Endodermal cell (in vitro differentiated cells): ENCODE data around the gene MRPS15. TPM values are rescaled to one million over a fixed set of nuclear protein-coding genes. Genes with fewer than 3 reads are reported as not detected.
"Not testable (repeated sequence)": the region's sequence is repeated elsewhere in the genome, so short reads cannot be mapped to it uniquely, and the experiment has no call there.

Source experiments
- DNase-seq: peaks from one replicate; pipeline ENCODE4 v3.0.0-alpha.2; 2017
- H3K27ac ChIP-seq: 2 replicates; pipeline ENCODE4 v1.5.1; 2013; ENCODE audit warnings: mild to moderate bottlenecking, low read depth, low read length, moderate library complexity
- H3K27me3 ChIP-seq: 2 replicates; pipeline ENCODE4 v1.6.1; 2013; ENCODE audit warnings: mild to moderate bottlenecking, low read length, moderate library complexity; ENCODE audit not compliant: insufficient read depth, control insufficient read depth, poor library complexity, severe bottlenecking
- H3K36me3 ChIP-seq: 2 replicates; pipeline ENCODE4 v1.7.0; 2013; ENCODE audit warnings: mild to moderate bottlenecking, low read length, moderate library complexity; ENCODE audit not compliant: control insufficient read depth, insufficient read depth
- H3K4me1 ChIP-seq: one replicate; pipeline ENCODE4 v1.7.0; 2013; ENCODE audit warnings: low read length; ENCODE audit not compliant: control insufficient read depth, insufficient read depth
- H3K4me3 ChIP-seq: 2 replicates; pipeline ENCODE4 v1.5.1; 2013; ENCODE audit warnings: mild to moderate bottlenecking, low read length, moderate library complexity
- H3K9ac ChIP-seq: 2 replicates; pipeline ENCODE4 v1.6.1; 2013; ENCODE audit warnings: mild to moderate bottlenecking, low read length, moderate library complexity; ENCODE audit not compliant: poor library complexity, severe bottlenecking; ENCODE audit errors: extremely low read depth
- H3K9me3 ChIP-seq: 2 replicates; pipeline ENCODE4 v1.6.1; 2013; ENCODE audit warnings: mild to moderate bottlenecking, low read length, moderate library complexity; ENCODE audit not compliant: control insufficient read depth
- H3K27ac Mint-ChIP-seq: 2 replicates; pipeline ENCODE4 v1.8.0; 2020; ENCODE audit warnings: mixed read lengths
- H3K27me3 Mint-ChIP-seq: 2 replicates; pipeline ENCODE4 v1.8.0; 2021; ENCODE audit warnings: mild to moderate bottlenecking, mixed read lengths; ENCODE audit not compliant: insufficient read depth
- H3K36me3 Mint-ChIP-seq: 2 replicates; pipeline ENCODE4 v1.8.0; 2020; ENCODE audit warnings: low read depth, mixed read lengths
- H3K4me1 Mint-ChIP-seq: 2 replicates; pipeline ENCODE4 v1.8.0; 2020; ENCODE audit warnings: mixed read lengths
- H3K4me3 Mint-ChIP-seq: 2 replicates; pipeline ENCODE4 v1.8.0; 2020; ENCODE audit warnings: mild to moderate bottlenecking, moderate library complexity, mixed read lengths
- H3K9me3 Mint-ChIP-seq: 2 replicates; pipeline ENCODE4 v1.8.0; 2020; ENCODE audit warnings: mild to moderate bottlenecking, mixed read lengths
- CTCF ChIP-seq: fragments of 200-600 bp; sonication (generic); conservative IDR thresholded peaks from 2 replicates; pipeline ENCODE4 v1.5.0; 2021; ENCODE audit warnings: antibody characterized with exemption, mild to moderate bottlenecking
- WGBS, 2 experiments: methylation state at CpG; one replicate each; pipeline versions ENCODE4 v1.1.5 to v1.1.7; 2013; ENCODE audit warnings: missing lambda C conversion rate in 2 of 2, mixed read lengths in 1 of 2; ENCODE audit not compliant: insufficient coverage in 1 of 2, insufficient read length in 1 of 2; 5-methylcytosine and 5-hydroxymethylcytosine counted together
- total RNA-seq, 2 donors: library from RNA; stranded (reverse); fragmentation: NEBNext Ultra II Directional in 1 of 2; extraction: Animal tissue kit (Norgen Biotek cat#: 25700) in 1 of 2; gene quantifications; 2 replicates in 1 of 2; 3 replicates in 1 of 2; pipeline ENCODE4 v1.2.1, GENCODE V29; 2021

The MRPS15 gene
- total RNA-seq, 2 donors from 2014 or later: 107 to 111 TPM

DNA sequence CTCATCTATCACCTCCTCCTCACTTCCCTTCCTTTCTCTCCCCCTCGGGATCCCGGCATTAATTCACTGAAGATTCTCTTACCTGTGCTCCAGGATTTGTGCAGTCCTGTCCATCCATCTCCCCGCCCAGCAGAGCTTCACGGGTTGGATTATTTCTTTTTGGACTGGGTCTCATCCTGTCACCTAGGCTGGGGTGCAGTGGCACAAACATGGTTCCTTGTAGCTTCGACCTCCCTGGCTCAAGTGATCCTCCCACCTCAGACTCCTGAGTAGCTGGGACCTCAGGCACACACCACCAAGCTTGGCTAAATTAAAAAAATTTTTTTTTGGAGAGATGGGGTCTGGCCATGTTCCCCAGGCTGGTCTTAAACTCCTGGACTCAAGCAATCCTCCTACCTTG, 30.8 kb upstream of the MRPS15 start:
- no peaks in the 10 kb centered on the region for H3K36me3 Mint-ChIP-seq
- H3K4me1 Mint-ChIP-seq: peaks cover 3% of the 10 kb centered on the region
- peaks cover 6% of the 10 kb centered on the region for H3K27me3 ChIP-seq
- no peaks in the 10 kb centered on the region for H3K9me3 ChIP-seq
- no peaks in the 10 kb centered on the region for H3K9me3 Mint-ChIP-seq
- DNase-seq: peak; percentile 4
- no peak for TF ChIP-seq CTCF
- 85 to 90% methylated on average over 3 to 5 of the region's 5 CpGs for WGBS, 2 experiments
- H3K4me3 ChIP-seq: no peak overlapping the region
- no peak overlapping the region for H3K4me3 Mint-ChIP-seq
- H3K9ac ChIP-seq: no peak overlapping the region
- peaks cover 23% of the 10 kb centered on the region for H3K27me3 Mint-ChIP-seq
- no peak overlapping the region for H3K27ac ChIP-seq
- H3K4me1 ChIP-seq: no peaks in the 10 kb centered on the region
- no peaks in the 10 kb centered on the region for H3K36me3 ChIP-seq
- no peak overlapping the region for H3K27ac Mint-ChIP-seq

GRCh38 chr1:36493524-36493923, 29.3 kb upstream of the MRPS15 start:
- TF ChIP-seq CTCF: no peak
- 91 to 94% methylated on average over 9 of the region's 9 CpGs for WGBS, 2 experiments

GRCh38 chr1:36492491-36492890, 28.3 kb upstream of the MRPS15 start:
- Mint-ChIP-seq H3K27ac (no peak overlapping the region), H3K27me3 (peaks cover 21% of the 10 kb centered on the region), H3K9me3 (no peaks in the 10 kb centered on the region), H3K4me1 (peaks cover 17% of the 10 kb centered on the region), H3K4me3 (no peak overlapping the region), H3K36me3 (no peaks in the 10 kb centered on the region)
- H3K36me3 ChIP-seq: no peaks in the 10 kb centered on the region
- no peaks in the 10 kb centered on the region for H3K4me1 ChIP-seq
- peak; percentile 48 for DNase-seq
- no peak overlapping the region for H3K27ac ChIP-seq
- H3K9me3 ChIP-seq: no peaks in the 10 kb centered on the region
- no peaks in the 10 kb centered on the region for H3K27me3 ChIP-seq
- 78 to 88% methylated on average over 3 to 9 of the region's 9 CpGs for WGBS, 2 experiments
- H3K9ac ChIP-seq: no peak overlapping the region
- no peak overlapping the region for H3K4me3 ChIP-seq
- TF ChIP-seq CTCF: no peak

More at GRCh38 chr1:36493524-36493923, 29.3 kb upstream of the MRPS15 start:
- DNase-seq: peak; percentile 8
- peaks cover 15% of the 10 kb centered on the region for H3K4me1 Mint-ChIP-seq
- Histone ChIP-seq H3K27me3 (peaks cover 6% of the 10 kb centered on the region), H3K4me3 (no peak overlapping the region), H3K9me3 (no peaks in the 10 kb centered on the region), H3K27ac (no peak overlapping the region), H3K36me3 (no peaks in the 10 kb centered on the region), H3K9ac (no peak overlapping the region), H3K4me1 (no peaks in the 10 kb centered on the region)
- H3K4me3 Mint-ChIP-seq: no peak overlapping the region
- H3K27me3 Mint-ChIP-seq: peaks cover 23% of the 10 kb centered on the region
- no peaks in the 10 kb centered on the region for H3K9me3 Mint-ChIP-seq
- H3K27ac Mint-ChIP-seq: no peak overlapping the region
- H3K36me3 Mint-ChIP-seq: no peaks in the 10 kb centered on the region

- H3K27me3 Mint-ChIP-seq: peaks cover 16% of the 10 kb centered on the region
- H3K27ac ChIP-seq, H3K9ac ChIP-seq, H3K4me3 ChIP-seq, H3K36me3 ChIP-seq, H3K4me1 ChIP-seq, H3K36me3 Mint-ChIP-seq, H3K9me3 ChIP-seq, H3K9me3 Mint-ChIP-seq, H3K27me3 ChIP-seq: not testable (repeated sequence)
- WGBS, 2 experiments: 82 to 100% methylated on average over 3 to 10 of the region's 10 CpGs
- H3K4me1 Mint-ChIP-seq: peaks cover 17% of the 10 kb centered on the region
- H3K4me3 Mint-ChIP-seq: peak overlapping the region; percentile 7
- peak; percentile 20 for DNase-seq
- H3K27ac Mint-ChIP-seq: peak overlapping the region; percentile 38
These were observed 25.3 kb upstream of the MRPS15 start for GRCh38 chr1:36489258-36490051.
